ENCODE data around the gene WDR37.

WDR37 gene

DNA sequence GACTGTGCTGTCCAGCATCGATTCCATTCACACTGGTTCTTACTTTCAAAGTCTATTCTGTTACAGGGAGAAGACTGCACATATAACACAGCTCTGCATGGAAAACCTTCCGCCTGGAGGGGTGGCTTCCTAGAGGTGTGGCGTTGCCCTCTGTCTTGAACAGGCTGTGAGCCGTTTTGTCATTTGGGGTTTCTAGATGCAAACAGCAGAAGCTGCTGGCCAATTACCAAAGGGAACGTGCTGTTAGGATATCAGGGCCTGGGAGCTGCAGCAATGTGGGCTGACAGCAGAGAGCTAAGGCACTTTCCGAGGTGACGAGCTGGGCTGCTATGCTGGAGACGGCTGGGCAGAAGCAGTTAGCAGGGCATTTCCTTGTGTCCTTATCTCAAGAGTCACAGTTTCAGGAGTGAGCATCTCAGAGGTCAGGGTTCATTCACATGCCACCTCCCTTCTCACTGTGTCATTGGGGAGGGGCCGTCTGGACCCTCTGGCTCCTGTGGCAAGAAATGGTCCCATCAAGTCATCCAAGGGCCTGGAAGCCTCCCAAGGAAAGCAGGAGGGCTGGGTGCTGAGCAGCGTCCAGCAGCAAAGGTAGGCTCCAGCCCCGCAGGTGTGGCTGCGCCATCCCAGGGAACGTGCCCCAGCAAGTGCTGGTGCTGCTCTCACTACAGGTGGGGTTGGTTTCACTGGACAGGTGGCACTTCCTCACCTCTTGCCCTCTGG, 106.5 kb downstream of the WDR37 start:
- DNase-seq (ENCODE audit: low read depth in 2 of 2) = no peak
- H3K4me3 ChIP-seq (replicated peaks in 1 of 2; ENCODE audit: low read depth in 2 of 2, low read length in 2 of 2) = no peak overlapping the region
- TF ChIP-seq, protein P1, sequence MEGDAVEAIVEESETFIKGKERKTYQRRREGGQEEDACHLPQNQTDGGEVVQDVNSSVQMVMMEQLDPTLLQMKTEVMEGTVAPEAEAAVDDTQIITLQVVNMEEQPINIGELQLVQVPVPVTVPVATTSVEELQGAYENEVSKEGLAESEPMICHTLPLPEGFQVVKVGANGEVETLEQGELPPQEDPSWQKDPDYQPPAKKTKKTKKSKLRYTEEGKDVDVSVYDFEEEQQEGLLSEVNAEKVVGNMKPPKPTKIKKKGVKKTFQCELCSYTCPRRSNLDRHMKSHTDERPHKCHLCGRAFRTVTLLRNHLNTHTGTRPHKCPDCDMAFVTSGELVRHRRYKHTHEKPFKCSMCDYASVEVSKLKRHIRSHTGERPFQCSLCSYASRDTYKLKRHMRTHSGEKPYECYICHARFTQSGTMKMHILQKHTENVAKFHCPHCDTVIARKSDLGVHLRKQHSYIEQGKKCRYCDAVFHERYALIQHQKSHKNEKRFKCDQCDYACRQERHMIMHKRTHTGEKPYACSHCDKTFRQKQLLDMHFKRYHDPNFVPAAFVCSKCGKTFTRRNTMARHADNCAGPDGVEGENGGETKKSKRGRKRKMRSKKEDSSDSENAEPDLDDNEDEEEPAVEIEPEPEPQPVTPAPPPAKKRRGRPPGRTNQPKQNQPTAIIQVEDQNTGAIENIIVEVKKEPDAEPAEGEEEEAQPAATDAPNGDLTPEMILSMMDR (IDR thresholded peaks at IDR 0.05; ENCODE audit: low read depth, low read length) = no peak

DNA sequence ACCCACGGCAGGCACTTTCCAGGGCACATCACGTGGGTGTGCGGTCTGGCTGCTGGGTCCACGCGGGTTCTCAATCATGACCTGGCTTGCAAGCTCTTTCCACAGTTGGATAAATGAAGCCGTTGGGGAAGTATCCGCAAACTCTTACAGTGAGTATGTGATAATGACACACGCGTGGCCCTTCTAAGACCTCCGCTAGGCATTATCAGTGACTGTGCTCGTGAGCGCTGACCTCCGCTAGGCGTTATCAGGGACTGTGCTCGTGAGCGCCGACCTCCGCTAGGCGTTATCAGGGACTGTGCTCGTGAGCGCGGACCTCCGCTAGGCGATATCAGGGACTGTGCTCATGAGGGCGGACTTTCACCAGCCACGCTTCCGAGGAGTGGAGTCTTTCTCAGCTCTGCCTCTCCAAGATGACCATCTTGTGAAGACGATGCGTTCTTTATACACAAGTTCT, 107.0 kb downstream of the WDR37 start:
- DNase-seq (ENCODE audit: low read depth in 2 of 2) = no peak
- TF ChIP-seq, protein P1 (IDR thresholded peaks at IDR 0.05; ENCODE audit: low read depth, low read length) = no peak
- H3K4me3 ChIP-seq (replicated peaks in 1 of 2; ENCODE audit: low read depth in 2 of 2, low read length in 2 of 2) = no peak overlapping the region

- no peak for DNase-seq (ENCODE audit: low read depth in 2 of 2)
- no peak overlapping the region for H3K4me3 ChIP-seq (replicated peaks in 1 of 2; ENCODE audit: low read depth in 2 of 2, low read length in 2 of 2)
- TF ChIP-seq, protein P1 (IDR thresholded peaks at IDR 0.05; ENCODE audit: low read depth, low read length) = no peak
Observed at GRCh38 chr10:1163831-1164230, 107.6 kb downstream of the WDR37 start.

DNA sequence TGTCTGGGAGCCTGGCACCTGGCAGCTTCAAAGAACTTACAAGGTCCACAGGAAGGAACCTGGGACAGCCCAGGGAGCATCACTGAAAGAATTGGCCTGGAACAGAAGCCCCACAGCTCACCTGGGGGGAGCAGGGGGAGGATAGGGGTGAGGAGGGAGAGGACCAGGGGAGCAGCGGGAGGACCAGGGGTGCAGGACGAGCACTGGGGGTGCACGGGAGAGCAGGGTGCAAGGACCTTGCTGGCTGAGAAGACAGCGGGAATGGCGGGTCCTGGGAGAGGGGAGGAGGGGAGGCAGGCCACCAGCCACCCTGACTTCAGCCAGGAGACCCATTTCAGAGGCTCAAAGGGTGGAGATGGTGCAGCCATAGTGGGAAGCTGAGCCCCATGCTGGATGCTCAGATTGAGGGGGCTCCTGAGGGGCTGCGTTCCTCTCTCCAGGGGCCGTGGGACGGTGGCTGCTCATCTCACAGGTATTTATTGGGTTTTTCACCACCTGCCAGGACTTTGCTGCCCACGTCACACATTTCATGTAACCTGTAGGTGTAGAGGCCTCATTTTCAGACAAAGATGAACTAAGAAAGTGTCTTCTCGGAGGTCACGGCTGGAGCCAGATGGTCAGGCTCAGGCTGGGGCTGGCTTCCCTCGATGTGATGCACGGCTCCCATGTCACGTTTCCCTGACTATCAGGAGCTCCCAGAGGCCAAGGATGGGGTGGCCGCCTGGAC, 110.1 kb downstream of the WDR37 start:
- no peak for DNase-seq (ENCODE audit: low read depth in 2 of 2)
- TF ChIP-seq, protein P1 (IDR thresholded peaks at IDR 0.05; ENCODE audit: low read depth, low read length) = no peak
- no peak overlapping the region for H3K4me3 ChIP-seq (replicated peaks in 1 of 2; ENCODE audit: low read depth in 2 of 2, low read length in 2 of 2)

- TF ChIP-seq, protein P1 (IDR thresholded peaks at IDR 0.05; ENCODE audit: low read depth, low read length) = no peak
- no peak overlapping the region for H3K4me3 ChIP-seq (replicated peaks in 1 of 2; ENCODE audit: low read depth in 2 of 2, low read length in 2 of 2)
- DNase-seq (ENCODE audit: low read depth in 2 of 2) = no peak
Observed at GRCh38 chr10:1166828-1167275, 110.7 kb downstream of the WDR37 start.

- H3K4me3 ChIP-seq (replicated peaks in 1 of 2; ENCODE audit: low read depth in 2 of 2, low read length in 2 of 2) = no peak overlapping the region
- DNase-seq (ENCODE audit: low read depth in 2 of 2) = no peak
- TF ChIP-seq, protein P1 (IDR thresholded peaks at IDR 0.05; ENCODE audit: low read depth, low read length) = no peak
Observed at GRCh38 chr10:1168763-1169162, 112.6 kb downstream of the WDR37 start.
